ENCODE data around the gene TEP1. TPM values are rescaled to one million over a fixed set of nuclear protein-coding genes. Genes with fewer than 3 reads are reported as not detected.

Gene TEP1
- total and polyA plus RNA-seq, 2 of the 13 experiments (the other 11 are each of a cell fraction or from before 2014, with no cell fraction given): 11.0 to 12.8 TPM

GRCh38 chr14:20376071-20376588 lies 37.2 kb downstream of the TEP1 start (continued):
- TF ChIP-seq ARID4A (CRISPR knock-in tag; IDR thresholded peaks at IDR 0.05; ENCODE audit: borderline replicate concordance) (peak; percentile 63), MYC (CRISPR knock-in tag; IDR thresholded peaks at IDR 0.05; ENCODE audit: borderline replicate concordance) (peak; percentile 58; the same call in 1 of the 2 replicates), ATF6 (CRISPR knock-in tag; conservative IDR thresholded peaks at IDR 0.05) (0 out of 2 replicates have a peak, but pooled peaks have one; percentile 56), HNF4A (CRISPR knock-in tag; IDR thresholded peaks at IDR 0.05) (peak; percentile 79), FOXP1 (IDR thresholded peaks at IDR 0.05) (no peak), FOXP1 (CRISPR knock-in tag; IDR thresholded peaks at IDR 0.05) (peak; percentile 34; the same call in 1 of the 2 replicates), SIX4 (CRISPR knock-in tag; IDR thresholded peaks at IDR 0.05) (0 out of 2 replicates have a peak, but pooled peaks have one; percentile 31), BCL3 (CRISPR knock-in tag; IDR thresholded peaks at IDR 0.05) (peak; percentile 53; the same call in 1 of the 2 replicates), ZNF501 (CRISPR knock-in tag; IDR thresholded peaks at IDR 0.05) (peak; percentile 51), ZNF883 (CRISPR knock-in tag; IDR thresholded peaks at IDR 0.05; ENCODE audit: not compliant biosample characterization) (peak; percentile 68), YEATS4 (CRISPR knock-in tag; IDR thresholded peaks at IDR 0.05; ENCODE audit: borderline replicate concordance) (peak; percentile 21; the same call in 1 of the 2 replicates), ZNF646 (CRISPR knock-in tag; IDR thresholded peaks at IDR 0.05) (no peak), ZMAT3 (CRISPR knock-in tag; conservative IDR thresholded peaks at IDR 0.05) (peak; percentile 64; the same call in 1 of the 2 replicates), ZNF839 (CRISPR knock-in tag; IDR thresholded peaks at IDR 0.05; ENCODE audit: borderline replicate concordance) (peak; percentile 69; the same call in 1 of the 2 replicates)
- TF ChIP-seq, protein P1, sequence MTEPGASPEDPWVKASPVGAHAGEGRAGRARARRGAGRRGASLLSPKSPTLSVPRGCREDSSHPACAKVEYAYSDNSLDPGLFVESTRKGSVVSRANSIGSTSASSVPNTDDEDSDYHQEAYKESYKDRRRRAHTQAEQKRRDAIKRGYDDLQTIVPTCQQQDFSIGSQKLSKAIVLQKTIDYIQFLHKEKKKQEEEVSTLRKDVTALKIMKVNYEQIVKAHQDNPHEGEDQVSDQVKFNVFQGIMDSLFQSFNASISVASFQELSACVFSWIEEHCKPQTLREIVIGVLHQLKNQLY (CRISPR knock-in tag; IDR thresholded peaks at IDR 0.05): peak; percentile 68; the same call in 1 of the 2 replicates
